Left renal pelvis (tissue), 4 donors: ENCODE results near the gene SRRM2. TPM values are rescaled to one million over a fixed set of nuclear protein-coding genes. Genes with fewer than 3 reads are reported as not detected.

Source experiments
- DNase-seq, 4 donors: peaks; one replicate each; pipeline ENCODE4 v3.0.0-alpha.2; 2013; ENCODE audit warnings: low read depth in 4 of 4, low spot score in 3 of 4
- polyA plus RNA-seq, 4 donors: library from polyadenylated mRNA; unstranded; fragments of 120-200 nt; gene quantifications; one replicate each; pipeline ENCODE4 v1.2.1, GENCODE V29; 2013; ENCODE audit not compliant: insufficient read length in 4 of 4

Gene SRRM2
- polyA plus RNA-seq, 4 donors: 437 to 838 (median 600) TPM

DNA sequence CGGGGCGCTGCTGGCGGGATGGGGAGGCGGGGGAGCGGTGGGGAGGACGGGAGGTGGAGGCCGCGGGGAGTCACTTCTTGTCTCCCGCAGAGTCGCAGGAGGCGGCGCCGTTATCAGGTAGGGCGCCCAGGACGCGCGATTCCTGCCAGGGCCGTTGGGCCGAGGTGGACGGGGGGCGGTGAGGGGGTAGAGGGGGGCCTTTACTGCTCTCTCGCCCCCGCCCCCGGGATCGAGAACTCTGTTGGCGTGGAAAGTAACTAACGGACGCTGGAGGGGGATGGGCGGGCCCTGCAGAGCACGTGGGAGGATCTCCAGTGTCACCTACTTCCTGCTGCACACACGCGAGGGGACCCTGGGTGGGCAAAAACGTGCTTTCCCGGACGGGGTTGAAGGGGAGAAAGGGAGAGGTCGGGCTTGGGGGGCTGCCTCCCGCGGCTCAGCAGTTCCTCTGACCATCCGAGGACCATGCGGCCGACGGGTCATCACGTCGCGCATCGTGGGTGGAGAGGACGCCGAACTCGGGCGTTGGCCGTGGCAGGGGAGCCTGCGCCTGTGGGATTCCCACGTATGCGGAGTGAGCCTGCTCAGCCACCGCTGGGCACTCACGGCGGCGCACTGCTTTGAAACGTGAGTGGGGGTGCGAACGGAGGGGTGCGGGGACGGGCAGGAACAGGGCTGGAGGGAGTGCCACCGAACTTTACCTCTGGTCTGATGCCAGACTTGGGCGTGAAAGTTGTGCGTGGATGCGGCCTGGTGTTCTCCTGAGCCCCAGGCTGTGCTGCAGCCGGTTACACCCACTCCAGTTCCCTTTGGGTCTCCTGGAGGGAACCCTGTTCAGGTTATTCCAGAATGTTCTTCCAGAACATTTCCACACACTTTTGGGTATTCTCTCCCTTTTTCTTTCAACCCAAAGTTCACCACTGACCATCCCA, 65.2 kb downstream of the SRRM2 start:
- DNase-seq: no peak

- DNase-seq: no peak
These were observed 65.9 kb downstream of the SRRM2 start for GRCh38 chr16:2818272-2818876.

DNA sequence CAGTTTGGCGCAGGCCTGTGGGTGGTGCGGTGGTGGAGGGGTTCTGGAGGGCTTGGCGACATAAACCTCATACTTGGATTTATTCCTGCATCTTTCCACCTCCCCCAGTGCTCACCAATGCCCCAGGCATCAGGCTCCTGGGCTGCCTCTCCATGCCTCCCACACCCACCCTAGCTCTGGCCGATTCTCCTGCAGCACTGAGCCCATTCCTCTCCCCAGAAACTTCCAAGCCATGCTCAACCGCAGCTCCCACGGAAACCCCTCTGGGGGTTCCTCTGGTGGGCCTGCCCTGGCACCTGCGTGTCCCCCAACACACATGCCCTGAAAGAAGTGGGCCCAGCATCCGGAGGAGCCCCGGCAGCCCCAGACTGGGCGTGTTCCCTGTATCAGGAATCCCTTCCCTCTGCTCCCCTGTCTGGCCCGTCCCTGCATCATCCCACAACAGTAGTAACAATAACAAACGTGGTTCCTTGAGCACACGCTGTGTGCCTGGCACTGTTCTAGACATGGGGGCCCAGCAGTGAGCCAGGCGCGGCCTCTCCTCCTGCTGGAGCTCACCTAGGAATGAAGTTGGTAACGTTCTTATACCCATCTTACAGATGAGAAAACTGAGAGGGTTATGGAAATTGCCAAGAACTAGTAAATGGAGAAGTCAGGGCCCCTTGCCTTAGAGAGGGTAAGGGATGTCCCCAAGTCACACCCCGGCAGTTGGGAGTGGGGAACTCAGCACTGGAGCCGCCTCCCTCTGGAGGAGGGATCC, 66.9 kb downstream of the SRRM2 start:
- no peak for DNase-seq

DNA sequence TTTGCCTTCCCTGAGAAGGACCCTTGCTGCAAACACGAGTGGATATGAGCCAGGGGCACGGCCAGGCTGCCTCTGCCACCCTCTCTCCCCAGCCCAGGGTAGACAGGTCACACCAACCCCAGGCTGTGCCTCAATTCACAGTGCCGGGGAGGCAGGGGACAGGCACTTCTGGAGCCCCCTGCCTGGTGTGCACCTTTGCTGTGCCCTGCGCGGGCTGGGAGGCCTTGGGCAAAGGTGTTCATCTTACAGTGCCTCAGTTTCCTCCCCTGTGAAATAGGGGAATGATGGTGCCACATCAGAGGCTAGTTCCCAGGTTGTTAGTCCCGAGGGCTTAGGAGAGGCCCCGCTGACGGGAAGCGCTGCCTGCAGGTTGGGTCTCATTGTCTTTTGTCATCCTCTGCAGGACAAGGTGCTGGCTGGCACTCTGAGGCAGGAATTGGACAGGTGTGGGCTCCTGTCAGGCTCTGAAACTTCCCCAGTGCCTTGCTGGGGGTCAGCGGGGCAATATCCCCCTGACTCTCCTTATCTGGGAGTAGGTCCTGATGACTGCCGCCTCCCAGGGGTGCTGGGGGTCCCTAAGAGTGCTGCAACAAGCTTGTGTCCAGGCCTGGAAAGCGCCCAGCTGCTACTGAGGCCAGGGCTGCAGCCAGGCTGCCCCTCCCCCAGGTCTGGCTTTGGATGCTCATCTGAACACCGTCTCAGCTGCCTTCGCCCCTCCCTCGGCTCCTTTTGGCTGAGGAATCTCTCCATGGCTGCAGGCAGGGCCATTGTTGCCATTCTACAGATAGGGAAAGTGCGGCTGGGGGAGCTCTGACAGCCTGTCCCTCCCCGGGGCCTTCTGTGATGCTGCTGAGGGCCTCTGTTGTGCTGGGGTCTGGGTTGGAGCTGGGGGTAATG, 67.7 kb downstream of the SRRM2 start:
- DNase-seq: no peak

Other genes starting within 250 kb of the SRRM2 start
- 100 to 1,000 TPM; 127 to 274 (median 170) TPM for gene ATP6V0C, start 238.7 kb upstream of the SRRM2 start, polyA plus RNA-seq
- gene AMDHD2, start 232.3 kb upstream of the SRRM2 start, polyA plus RNA-seq: 10 to 100 TPM; 11.7 to 38.5 (median 23.0) TPM
- 1 to 10 TPM; 1.9 to 7.1 (median 3.5) TPM for gene CEMP1, start 221.2 kb upstream of the SRRM2 start, polyA plus RNA-seq
- gene PDPK1, start 214.6 kb upstream of the SRRM2 start, polyA plus RNA-seq: 10 to 100 TPM; 40.2 to 54.3 (median 46.8) TPM
- 10 to 100 TPM; 19.2 to 26.0 (median 24.0) TPM for gene KCTD5, start 70.1 kb upstream of the SRRM2 start, polyA plus RNA-seq
- 1 to 10 TPM in 2 of 4 donors, under 1 TPM in 2; 0.73 to 1.9 (median 1.0) TPM for gene PRSS27, start 32.4 kb upstream of the SRRM2 start, polyA plus RNA-seq
- 100 to 1,000 TPM; 211 to 300 (median 224) TPM for gene ELOB, start 24.6 kb downstream of the SRRM2 start, polyA plus RNA-seq
- gene PRSS33, start 34.9 kb downstream of the SRRM2 start, polyA plus RNA-seq: under 1 TPM in 3 of 4 donors, not detected in 1; 0.18 to 0.80 (median 0.20) TPM
- not detected for gene PRSS41, start 45.8 kb downstream of the SRRM2 start, polyA plus RNA-seq
- gene PRSS21, start 64.6 kb downstream of the SRRM2 start, polyA plus RNA-seq: under 1 TPM in 1 of 4 donors, not detected in 3; 0.44 TPM
- gene ZG16B, start 77.7 kb downstream of the SRRM2 start, polyA plus RNA-seq: under 1 TPM in 3 of 4 donors, not detected in 1; 0.42 to 0.50 (median 0.47) TPM
- 10 to 100 TPM in 1 of 4 donors, 1 to 10 TPM in 2, under 1 TPM in 1; 0.35 to 14.5 (median 6.9) TPM for gene PRSS22, start 105.5 kb downstream of the SRRM2 start, polyA plus RNA-seq
- 10 to 100 TPM; 21.1 to 30.0 (median 23.1) TPM for gene FLYWCH2, start 130.6 kb downstream of the SRRM2 start, polyA plus RNA-seq
- gene FLYWCH1, start 159.3 kb downstream of the SRRM2 start, polyA plus RNA-seq: 10 to 100 TPM; 14.9 to 35.3 (median 18.5) TPM
- gene KREMEN2, start 211.6 kb downstream of the SRRM2 start, polyA plus RNA-seq: 1 to 10 TPM in 3 of 4 donors, not detected in 1; 1.4 to 2.2 (median 1.4) TPM
- 10 to 100 TPM in 2 of 4 donors, 1 to 10 TPM in 2; 7.0 to 10.8 (median 9.8) TPM for gene PAQR4, start 216.7 kb downstream of the SRRM2 start, polyA plus RNA-seq
- 10 to 100 TPM; 13.1 to 26.8 (median 16.5) TPM for gene PKMYT1, start 227.8 kb downstream of the SRRM2 start, polyA plus RNA-seq